GM23248 (cell line): ENCODE data around the gene CTIF. TPM values are rescaled to one million over a fixed set of nuclear protein-coding genes. Genes with fewer than 3 reads are reported as not detected.

ENCODE experiments used
- DNase-seq: peaks from one replicate; pipeline ENCODE4 v3.0.0-alpha.2; 2015
- H2AFZ ChIP-seq: fragments of 200-600 bp; sonication (generic); 2 replicates; pipeline ENCODE4 v1.6.1; 2016; ENCODE audit warnings: antibody characterized with exemption
- H3F3A ChIP-seq: fragments of 200-600 bp; sonication (generic); 2 replicates; pipeline ENCODE4 v1.6.1; 2016; ENCODE audit warnings: mild to moderate bottlenecking, antibody characterized with exemption, mixed run types; ENCODE audit not compliant: insufficient read depth
- H3K27ac ChIP-seq: fragments of 200-600 bp; sonication (generic); 2 replicates; pipeline ENCODE4 v1.5.1; 2016; ENCODE audit warnings: mild to moderate bottlenecking
- H3K27me3 ChIP-seq: fragments of 200-600 bp; sonication (generic); replicated peaks from 2 replicates; pipeline ENCODE4 v1.6.1; 2016; ENCODE audit warnings: mild to moderate bottlenecking; ENCODE audit not compliant: insufficient read depth
- H3K36me3 ChIP-seq: fragments of 200-600 bp; sonication (generic); 2 replicates; pipeline ENCODE4 v1.6.1; 2016; ENCODE audit warnings: low read depth, mild to moderate bottlenecking
- H3K4me1 ChIP-seq: fragments of 200-600 bp; sonication (generic); 2 replicates; pipeline ENCODE4 v1.6.1; 2016; ENCODE audit warnings: mild to moderate bottlenecking; ENCODE audit not compliant: insufficient read depth
- H3K4me2 ChIP-seq: fragments of 200-600 bp; sonication (generic); one replicate; pipeline ENCODE4 v1.6.1; 2016; ENCODE audit warnings: mild to moderate bottlenecking; ENCODE audit not compliant: unreplicated experiment
- H3K4me3 ChIP-seq: fragments of 200-600 bp; sonication (generic); 2 replicates; pipeline ENCODE4 v1.5.1; 2016; ENCODE audit warnings: mild to moderate bottlenecking
- H3K79me2 ChIP-seq: fragments of 200-600 bp; sonication (generic); 2 replicates; pipeline ENCODE4 v1.6.1; 2016; ENCODE audit warnings: mild to moderate bottlenecking; ENCODE audit not compliant: insufficient read depth
- H3K9ac ChIP-seq: fragments of 200-600 bp; sonication (generic); 2 replicates; pipeline ENCODE4 v1.6.1; 2016; ENCODE audit warnings: mild to moderate bottlenecking
- H3K9me2 ChIP-seq: fragments of 200-600 bp; sonication (generic); 2 replicates; pipeline ENCODE4 v1.6.1; 2016; ENCODE audit warnings: mixed run types, mild to moderate bottlenecking, moderate library complexity; ENCODE audit not compliant: insufficient read depth
- H3K9me3 ChIP-seq: fragments of 200-600 bp; sonication (generic); one replicate; pipeline ENCODE4 v1.6.1; 2017; ENCODE audit warnings: low read depth
- H4K20me1 ChIP-seq: fragments of 200-600 bp; sonication (generic); 2 replicates; pipeline ENCODE4 v1.6.0; 2016; ENCODE audit not compliant: insufficient read depth
- EZH2 ChIP-seq: fragments of 200-600 bp; sonication (generic); IDR thresholded peaks from 2 replicates; pipeline ENCODE4 v1.6.1; 2018; ENCODE audit warnings: antibody characterized with exemption, mild to moderate bottlenecking; ENCODE audit not compliant: insufficient read depth, poor library complexity, severe bottlenecking
- EZH2phosphoT487 ChIP-seq: fragments of 200-600 bp; sonication (generic); IDR thresholded peaks from 2 replicates; pipeline ENCODE4 v1.6.1; 2018; ENCODE audit warnings: antibody characterized with exemption, moderate library complexity, mild to moderate bottlenecking, low read depth; ENCODE audit not compliant: insufficient read depth
- WGBS, 2 experiments: methylation state at CpG; one replicate each; pipeline ENCODE4 v1.1.6; 2015 to 2017; ENCODE audit warnings: low lambda C conversion rate in 2 of 2, low coverage in 1 of 2; ENCODE audit errors: missing lambda C conversion rate in 2 of 2; 5-methylcytosine and 5-hydroxymethylcytosine counted together
- in situ Hi-C: fragments of 300-500 bp; cut with MboI; formaldehyde crosslinking; loops from 2 replicates; pipeline ENCODE4 v1.15.0; 2020
- polyA plus RNA-seq: library from polyadenylated mRNA; unstranded; fragments of >200 nt; fragmentation: Nextera tagmentation; extraction: Ambion mirVana; gene quantifications from 2 replicates; pipeline ENCODE4 v1.2.1, GENCODE V29; 2016
- total RNA-seq: library from RNA; depleted of rRNA; stranded (reverse); fragments of >200 nt; shearing (Covaris generic); gene quantifications from 2 replicates; pipeline ENCODE4 v1.2.3, GENCODE V29; 2014

Gene CTIF
- total and polyA plus RNA-seq, 2 experiments from 2014 or later: 21.5 to 46.8 TPM

DNA sequence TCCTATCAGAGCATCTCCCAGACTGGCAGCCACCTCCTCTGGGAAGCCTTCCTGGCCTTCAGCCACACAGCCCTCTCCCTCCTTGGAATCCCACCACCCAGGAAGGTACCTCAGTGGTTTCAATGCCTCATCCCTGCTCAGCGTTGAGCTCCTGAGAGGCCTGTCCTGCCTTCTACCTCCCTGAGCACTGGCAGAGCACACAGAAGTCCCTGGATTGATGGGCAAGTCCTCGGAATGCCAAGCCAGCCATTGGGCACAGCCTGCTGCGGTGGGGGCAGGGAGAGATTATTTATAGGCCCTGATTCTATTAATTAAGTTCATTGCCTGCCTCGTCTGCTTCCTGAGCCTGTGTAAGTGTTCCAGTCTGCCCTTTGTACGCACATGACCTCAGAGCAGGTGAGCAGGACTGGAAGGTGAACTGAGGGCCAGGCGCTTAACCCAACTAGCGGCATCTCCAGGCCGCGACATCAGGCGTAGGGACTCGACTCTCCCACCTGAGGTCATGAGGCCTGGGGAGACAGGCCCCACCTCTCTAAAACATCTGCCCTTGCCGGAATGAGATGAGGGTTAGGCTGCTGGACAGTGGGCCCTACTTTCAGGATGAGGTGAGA lies 348.6 kb downstream of the CTIF start:
- no peaks in the 10 kb centered on the region for H3K9me3 ChIP-seq
- H3F3A ChIP-seq: no peaks in the 10 kb centered on the region
- no peak for DNase-seq
- no peaks in the 10 kb centered on the region for H4K20me1 ChIP-seq
- H3K9ac ChIP-seq: no peak overlapping the region
- no peak overlapping the region for H2AFZ ChIP-seq
- WGBS, 2 experiments: 93 to 96% methylated on average over 12 of the region's 12 CpGs
- no peaks in the 10 kb centered on the region for H3K79me2 ChIP-seq
- no peak overlapping the region for H3K4me3 ChIP-seq
- no peak overlapping the region for H3K4me2 ChIP-seq
- in situ Hi-C loops: no loop called here
- H3K27ac ChIP-seq: no peak overlapping the region
- H3K9me2 ChIP-seq: no peaks in the 10 kb centered on the region
- H3K27me3 ChIP-seq: no peaks in the 10 kb centered on the region
- no peak for TF ChIP-seq EZH2phosphoT487
- no peak for TF ChIP-seq EZH2
- H3K4me1 ChIP-seq: no peaks in the 10 kb centered on the region
- no peaks in the 10 kb centered on the region for H3K36me3 ChIP-seq

DNA sequence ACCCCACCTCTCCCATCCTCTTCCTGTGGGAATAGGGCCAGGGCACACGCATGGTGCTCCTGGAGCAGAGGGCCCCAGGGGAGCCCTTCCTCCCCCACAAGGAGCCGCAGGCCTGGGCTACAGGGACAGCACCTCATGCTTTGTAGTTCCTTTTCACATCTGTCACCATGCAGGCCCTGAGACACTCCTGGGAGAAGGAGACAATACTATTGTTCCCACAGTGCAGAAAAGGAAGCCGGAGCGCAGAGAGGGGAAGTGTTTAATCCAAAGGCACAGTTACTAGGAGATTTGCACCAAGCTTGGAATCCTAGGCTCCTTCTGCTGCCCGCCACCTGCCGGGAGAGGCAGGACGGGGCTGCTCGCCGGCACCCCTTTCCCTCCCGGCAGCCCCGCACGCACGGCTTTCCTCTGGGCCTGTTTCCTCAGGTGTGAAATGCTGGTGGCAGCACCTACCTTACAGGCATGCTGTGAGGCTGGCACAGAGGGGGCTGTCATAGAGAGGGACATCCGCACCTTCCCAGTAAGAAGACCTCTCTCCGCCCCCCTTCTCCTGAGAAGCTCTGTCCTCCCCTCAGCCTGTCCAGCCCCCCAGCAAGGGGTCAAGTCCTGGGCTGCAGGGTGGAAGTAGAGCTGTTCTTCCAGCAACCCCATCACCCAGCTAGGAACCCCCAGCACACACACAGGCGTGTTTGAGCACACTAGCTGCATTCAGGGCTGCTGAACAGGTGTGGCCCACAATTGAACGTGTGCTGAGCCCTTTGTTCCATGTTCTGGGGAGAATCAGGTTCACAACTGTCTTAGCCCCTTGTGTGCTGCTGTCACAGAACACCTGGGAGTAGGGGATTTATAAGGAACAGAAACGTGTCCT lies 349.3 kb downstream of the CTIF start:
- Histone ChIP-seq H3K9ac (no peak overlapping the region), H2AFZ (no peak overlapping the region), H3K9me3 (no peaks in the 10 kb centered on the region), H3K79me2 (no peaks in the 10 kb centered on the region), H3K4me2 (no peak overlapping the region), H4K20me1 (no peaks in the 10 kb centered on the region), H3K4me1 (no peaks in the 10 kb centered on the region), H3K27me3 (no peaks in the 10 kb centered on the region), H3K36me3 (no peaks in the 10 kb centered on the region), H3K9me2 (no peaks in the 10 kb centered on the region), H3K27ac (no peak overlapping the region), H3F3A (no peaks in the 10 kb centered on the region), H3K4me3 (no peak overlapping the region)
- TF ChIP-seq EZH2phosphoT487 (no peak), EZH2 (no peak)
- WGBS, 2 experiments: 96 to 99% methylated on average over 17 to 18 of the region's 18 CpGs
- DNase-seq: no peak
- in situ Hi-C loops: no loop called here

GRCh38 chr18:48888773-48889080 lies 349.9 kb downstream of the CTIF start:
- WGBS, 2 experiments: 88 to 92% methylated on average over 5 of the region's 5 CpGs
- TF ChIP-seq EZH2phosphoT487: no peak

GRCh38 chr18:48889115-48889941 lies 350.5 kb downstream of the CTIF start:
- no peaks in the 10 kb centered on the region for H3K79me2 ChIP-seq
- H2AFZ ChIP-seq: no peak overlapping the region
- H3K4me3 ChIP-seq: no peak overlapping the region
- no peak for DNase-seq
- H3K4me1 ChIP-seq: no peaks in the 10 kb centered on the region
- TF ChIP-seq EZH2 (no peak), EZH2phosphoT487 (no peak)
- in situ Hi-C loops: no loop called here
- no peaks in the 10 kb centered on the region for H3F3A ChIP-seq
- H3K36me3 ChIP-seq: no peaks in the 10 kb centered on the region
- no peak overlapping the region for H3K4me2 ChIP-seq
- no peak overlapping the region for H3K27ac ChIP-seq
- H4K20me1 ChIP-seq: no peaks in the 10 kb centered on the region
- WGBS, 2 experiments: 83 to 84% methylated on average over 11 to 14 of the region's 18 CpGs
- no peaks in the 10 kb centered on the region for H3K9me3 ChIP-seq
- no peaks in the 10 kb centered on the region for H3K27me3 ChIP-seq
- no peak overlapping the region for H3K9ac ChIP-seq
- no peaks in the 10 kb centered on the region for H3K9me2 ChIP-seq

More at GRCh38 chr18:48888773-48889080, 349.9 kb downstream of the CTIF start:
- no peak overlapping the region for H3K4me3 ChIP-seq
- H2AFZ ChIP-seq: no peak overlapping the region
- H3K27me3 ChIP-seq: no peaks in the 10 kb centered on the region
- no peaks in the 10 kb centered on the region for H3K4me1 ChIP-seq
- no peak overlapping the region for H3K27ac ChIP-seq
- H3K9me2 ChIP-seq: no peaks in the 10 kb centered on the region
- no peaks in the 10 kb centered on the region for H3K79me2 ChIP-seq
- H3F3A ChIP-seq: no peaks in the 10 kb centered on the region
- H3K36me3 ChIP-seq: no peaks in the 10 kb centered on the region
- H3K9ac ChIP-seq: no peak overlapping the region
- no peak for DNase-seq
- no peaks in the 10 kb centered on the region for H3K9me3 ChIP-seq
- no peaks in the 10 kb centered on the region for H4K20me1 ChIP-seq
- in situ Hi-C loops: no loop called here
- H3K4me2 ChIP-seq: no peak overlapping the region
